ENCODE data around the gene ADCY1. TPM values are rescaled to one million over a fixed set of nuclear protein-coding genes. Genes with fewer than 3 reads are reported as not detected.

ADCY1 gene
- total and polyA plus RNA-seq, 5 donors from 2014 or later: not detected

DNA sequence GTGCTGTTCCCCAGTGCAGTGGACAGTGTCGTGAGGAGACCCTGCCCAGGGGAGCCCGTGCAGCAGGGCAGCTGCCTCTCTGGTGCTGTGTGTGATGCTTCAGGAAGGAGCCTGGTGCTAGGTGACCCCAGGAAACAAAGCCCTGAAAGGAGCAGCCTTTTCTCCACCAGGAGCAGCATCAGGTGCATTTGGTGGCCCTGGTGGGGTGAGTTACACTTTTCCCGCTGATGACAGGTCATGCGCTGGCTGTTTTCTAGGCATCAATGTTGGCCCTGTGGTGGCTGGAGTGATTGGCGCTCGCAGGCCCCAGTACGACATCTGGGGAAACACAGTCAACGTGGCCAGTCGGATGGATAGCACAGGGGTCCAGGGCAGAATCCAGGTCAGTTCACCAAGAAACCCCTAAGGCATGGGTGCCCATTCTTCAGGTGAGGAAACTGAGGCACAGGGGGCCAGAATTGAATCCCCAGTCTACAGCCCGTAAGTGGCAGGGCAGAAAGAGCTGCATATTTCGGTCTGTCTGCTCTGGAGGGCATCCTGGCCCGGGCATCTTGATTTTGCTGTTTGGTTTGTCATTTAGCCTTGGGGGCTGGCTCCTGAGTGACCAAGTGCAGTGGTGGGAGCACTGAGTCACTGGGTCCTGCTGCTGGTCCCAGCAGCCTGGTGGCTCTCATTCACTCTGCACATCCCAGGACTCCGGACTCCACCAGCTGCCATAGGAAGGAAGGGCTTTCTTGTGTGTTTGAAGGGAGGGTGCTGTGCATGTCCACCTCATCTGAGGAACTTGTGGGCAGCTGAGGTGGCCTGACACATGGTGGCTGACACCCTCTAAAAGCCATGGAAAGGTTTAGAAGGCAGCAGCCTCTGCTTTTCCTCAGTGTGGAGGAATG is 136.3 kb downstream of the ADCY1 start:
- DNase-seq: no peak
- Mint-ChIP-seq H3K9me3 (no peaks in the 10 kb centered on the region), H3K36me3 (no peaks in the 10 kb centered on the region), H3K27ac (no peak overlapping the region), H3K4me1 (no peaks in the 10 kb centered on the region), H3K4me3 (no peak overlapping the region), H3K27me3 (peaks cover 5% of the 10 kb centered on the region)
- ATAC-seq (ENCODE audit: low read depth in 2 of 2): no peak
- Histone ChIP-seq H3K27me3 (ENCODE audit: control insufficient read depth, insufficient read depth, low read length) (no peaks in the 10 kb centered on the region), H3K4me1 (ENCODE audit: control insufficient read depth, insufficient read depth, low read length, poor library complexity, severe bottlenecking) (no peaks in the 10 kb centered on the region), H3K36me3 (ENCODE audit: control insufficient read depth, insufficient read depth, low read length) (no peaks in the 10 kb centered on the region), H3K4me3 (ENCODE audit: low read depth, low read length) (no peak overlapping the region), H3K9me3 (ENCODE audit: control insufficient read depth in 2 of 2, low read length in 2 of 2) (no peaks in the 10 kb centered on the region), H3K27ac (ENCODE audit: insufficient read depth, low read length, poor library complexity, severe bottlenecking) (no peak overlapping the region)

DNA sequence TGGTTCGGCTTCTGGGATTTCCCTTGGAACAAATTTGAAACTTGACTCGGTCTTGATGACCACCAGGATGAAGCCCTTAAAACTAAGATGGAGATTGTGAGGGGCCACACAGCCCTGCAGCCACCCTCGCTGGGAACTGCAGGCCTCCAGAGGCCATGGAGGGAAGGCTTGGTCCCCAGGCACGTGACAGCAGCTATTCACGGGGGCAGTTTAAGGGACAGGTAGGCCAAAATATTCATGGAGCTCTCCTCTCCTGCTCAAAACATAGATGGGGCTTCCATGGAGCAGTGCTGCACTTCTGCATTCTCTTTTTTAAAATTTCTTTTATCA is 137.0 kb downstream of the ADCY1 start:
- H3K4me1 Mint-ChIP-seq: no peaks in the 10 kb centered on the region
- H3K27ac ChIP-seq (ENCODE audit: insufficient read depth, low read length, poor library complexity, severe bottlenecking): no peak overlapping the region

DNA sequence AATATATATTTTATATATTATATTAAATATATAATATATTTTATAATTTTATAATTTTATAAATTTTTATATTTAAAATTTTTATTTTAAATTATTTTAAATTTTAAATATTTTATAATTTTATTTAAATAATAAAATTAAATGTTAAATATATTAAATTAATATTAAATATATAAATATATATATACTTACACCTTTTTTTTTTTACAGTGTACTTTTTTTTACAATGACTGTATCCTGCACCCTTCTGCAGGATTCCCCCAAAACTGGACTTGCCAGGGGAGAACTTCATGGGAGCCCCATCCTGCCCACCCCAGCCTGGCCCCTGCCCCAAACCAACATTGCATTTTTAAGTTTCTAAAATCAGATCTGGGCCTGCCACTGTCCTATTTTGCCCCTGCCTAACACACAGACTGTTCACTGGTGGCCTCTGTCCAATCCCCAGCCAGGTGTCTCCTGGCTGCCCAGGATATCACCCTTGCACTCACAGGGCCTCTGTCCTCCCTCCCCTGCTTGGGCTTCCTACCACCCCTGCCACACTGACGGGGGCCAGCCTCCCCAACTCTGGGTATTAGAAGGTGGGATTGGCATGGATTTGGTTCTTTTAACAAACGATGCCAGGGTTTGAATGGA is 138.0 kb downstream of the ADCY1 start:
- Histone ChIP-seq H3K9me3 (ENCODE audit: control insufficient read depth in 2 of 2, low read length in 2 of 2) (no peaks in the 10 kb centered on the region), H3K27ac (ENCODE audit: insufficient read depth, low read length, poor library complexity, severe bottlenecking) (no peak overlapping the region), H3K4me3 (ENCODE audit: low read depth, low read length) (no peak overlapping the region), H3K27me3 (ENCODE audit: control insufficient read depth, insufficient read depth, low read length) (no peaks in the 10 kb centered on the region), H3K36me3 (ENCODE audit: control insufficient read depth, insufficient read depth, low read length) (no peaks in the 10 kb centered on the region), H3K4me1 (ENCODE audit: control insufficient read depth, insufficient read depth, low read length, poor library complexity, severe bottlenecking) (no peaks in the 10 kb centered on the region)
- Mint-ChIP-seq H3K4me3 (no peak overlapping the region), H3K9me3 (no peaks in the 10 kb centered on the region), H3K27me3 (peaks cover 4% of the 10 kb centered on the region), H3K36me3 (no peaks in the 10 kb centered on the region), H3K27ac (no peak overlapping the region), H3K4me1 (no peaks in the 10 kb centered on the region)
- ATAC-seq (ENCODE audit: low read depth in 2 of 2) (no peak), DNase-seq (no peak)

More for the DNA sequence above, 137.0 kb downstream of the ADCY1 start:
- Histone ChIP-seq H3K4me1 (ENCODE audit: control insufficient read depth, insufficient read depth, low read length, poor library complexity, severe bottlenecking) (no peaks in the 10 kb centered on the region), H3K9me3 (ENCODE audit: control insufficient read depth in 2 of 2, low read length in 2 of 2) (no peaks in the 10 kb centered on the region), H3K4me3 (ENCODE audit: low read depth, low read length) (no peak overlapping the region), H3K27me3 (ENCODE audit: control insufficient read depth, insufficient read depth, low read length) (no peaks in the 10 kb centered on the region), H3K36me3 (ENCODE audit: control insufficient read depth, insufficient read depth, low read length) (no peaks in the 10 kb centered on the region)
- Mint-ChIP-seq H3K27ac (no peak overlapping the region), H3K27me3 (peaks cover 5% of the 10 kb centered on the region), H3K36me3 (no peaks in the 10 kb centered on the region), H3K9me3 (no peaks in the 10 kb centered on the region), H3K4me3 (no peak overlapping the region)
- ATAC-seq (ENCODE audit: low read depth in 2 of 2) (no peak), DNase-seq (no peak)

DNA sequence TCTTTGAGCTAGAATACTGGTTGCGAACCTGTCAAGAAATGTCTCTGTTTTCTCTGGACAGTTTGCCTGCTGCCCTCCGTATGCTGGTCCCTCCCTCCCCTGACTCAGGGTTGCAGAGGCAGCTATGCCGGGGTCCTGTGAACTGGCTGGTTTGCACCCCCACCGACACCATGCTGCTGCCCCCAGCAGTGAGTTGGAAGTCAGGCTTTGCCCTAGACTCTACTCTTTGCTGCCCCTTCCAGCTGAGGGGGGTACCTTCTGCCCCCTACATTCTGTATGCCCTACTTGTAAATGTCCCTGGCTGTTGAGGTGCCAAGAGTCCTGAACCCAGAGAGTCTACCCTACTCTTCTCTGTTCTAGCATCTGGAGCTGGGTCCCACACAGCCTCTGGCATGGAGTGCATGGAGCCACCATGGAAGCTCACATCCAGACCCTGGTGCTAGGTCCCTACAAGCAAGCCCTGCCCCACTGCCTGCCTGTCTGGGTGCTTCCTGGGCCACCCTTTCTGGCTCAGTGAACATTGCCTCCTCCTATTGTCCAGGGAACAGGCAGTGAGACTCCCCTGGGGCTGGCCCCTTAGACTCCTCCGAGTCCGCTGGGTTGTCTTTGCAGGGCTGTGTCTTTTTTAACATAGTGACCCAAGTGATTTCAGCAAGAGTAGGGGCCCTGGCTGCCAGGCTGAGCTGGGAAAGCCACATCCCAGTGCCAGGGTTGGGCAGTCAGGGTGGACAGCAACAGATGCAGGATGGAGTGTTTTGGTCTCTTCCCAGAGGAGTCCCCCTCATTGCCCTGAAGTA is 138.9 kb downstream of the ADCY1 start:
- Histone ChIP-seq H3K36me3 (ENCODE audit: control insufficient read depth, insufficient read depth, low read length) (no peaks in the 10 kb centered on the region), H3K4me1 (ENCODE audit: control insufficient read depth, insufficient read depth, low read length, poor library complexity, severe bottlenecking) (no peaks in the 10 kb centered on the region), H3K9me3 (ENCODE audit: control insufficient read depth in 2 of 2, low read length in 2 of 2) (no peaks in the 10 kb centered on the region), H3K27ac (ENCODE audit: insufficient read depth, low read length, poor library complexity, severe bottlenecking) (no peak overlapping the region), H3K4me3 (ENCODE audit: low read depth, low read length) (no peak overlapping the region), H3K27me3 (ENCODE audit: control insufficient read depth, insufficient read depth, low read length) (no peaks in the 10 kb centered on the region)
- H3K27ac Mint-ChIP-seq: no peak overlapping the region
- H3K9me3 Mint-ChIP-seq: no peaks in the 10 kb centered on the region
- H3K27me3 Mint-ChIP-seq: no peaks in the 10 kb centered on the region
- DNase-seq: no peak
- H3K4me1 Mint-ChIP-seq: no peaks in the 10 kb centered on the region
- peak overlapping the region in 1 of 4 donors; percentile 47 for H3K4me3 Mint-ChIP-seq
- no peak for ATAC-seq (ENCODE audit: low read depth in 2 of 2)
- H3K36me3 Mint-ChIP-seq: no peaks in the 10 kb centered on the region

DNA sequence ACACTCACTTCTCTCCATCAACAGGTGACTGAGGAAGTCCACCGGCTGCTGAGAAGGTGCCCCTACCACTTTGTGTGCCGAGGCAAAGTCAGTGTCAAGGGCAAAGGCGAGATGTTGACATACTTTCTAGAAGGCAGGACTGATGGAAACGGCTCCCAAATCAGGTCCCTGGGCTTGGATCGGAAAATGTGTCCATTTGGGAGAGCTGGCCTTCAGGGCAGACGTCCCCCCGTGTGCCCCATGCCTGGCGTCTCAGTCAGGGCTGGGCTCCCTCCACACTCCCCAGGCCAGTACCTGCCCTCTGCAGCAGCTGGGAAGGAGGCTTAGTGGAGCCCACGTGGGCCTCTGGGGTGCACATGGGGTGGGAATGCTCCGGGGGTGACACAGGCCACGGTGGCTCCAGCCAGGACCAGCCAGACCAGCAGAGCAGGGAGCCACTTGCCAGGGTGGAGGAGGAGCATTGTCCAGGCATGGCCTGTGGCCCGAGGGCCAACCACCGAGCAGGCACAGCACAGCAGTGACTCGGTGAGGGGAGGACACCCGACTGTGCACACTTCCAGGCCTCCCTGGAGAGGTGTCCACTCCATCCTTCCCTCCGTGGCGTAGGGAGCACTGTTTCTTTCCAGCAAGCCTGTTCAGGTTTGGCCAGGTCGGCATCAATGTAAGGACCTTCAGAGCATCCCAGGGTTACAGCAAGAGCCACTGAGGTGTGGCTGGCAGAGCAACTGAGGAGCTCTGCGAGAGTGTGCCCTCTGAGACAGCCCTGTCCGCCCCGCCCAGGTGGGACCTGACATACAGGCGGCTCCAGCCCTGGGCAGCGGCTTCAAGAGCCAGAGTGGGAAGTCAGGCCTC is 139.7 kb downstream of the ADCY1 start:
- Mint-ChIP-seq H3K27me3 (no peaks in the 10 kb centered on the region), H3K27ac (no peak overlapping the region)

DNA sequence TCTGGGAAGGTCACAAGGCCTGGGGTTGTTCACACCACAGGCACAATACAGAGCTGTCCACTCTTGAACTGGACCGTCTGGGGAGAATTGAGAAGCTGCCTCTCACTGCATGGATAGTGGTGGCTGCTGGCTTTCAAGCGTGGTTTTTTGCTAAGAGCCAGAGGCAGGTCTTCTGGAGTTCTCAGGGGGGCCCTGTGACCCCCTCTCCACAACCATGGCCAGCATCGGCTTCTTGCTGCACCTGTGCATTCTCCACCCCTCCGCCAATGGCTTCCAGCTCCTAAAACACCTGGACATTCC is 140.3 kb downstream of the ADCY1 start:
- no peaks in the 10 kb centered on the region for H3K27me3 Mint-ChIP-seq
- peak overlapping the region in 1 of 3 donors; percentile 14 for H3K27ac Mint-ChIP-seq
- H3K9me3 Mint-ChIP-seq: no peaks in the 10 kb centered on the region

More for the DNA sequence above, 139.7 kb downstream of the ADCY1 start:
- ATAC-seq (ENCODE audit: low read depth in 2 of 2): no peak
- H3K36me3 ChIP-seq (ENCODE audit: control insufficient read depth, insufficient read depth, low read length): no peaks in the 10 kb centered on the region
- no peak overlapping the region for H3K4me3 ChIP-seq (ENCODE audit: low read depth, low read length)
- H3K27me3 ChIP-seq (ENCODE audit: control insufficient read depth, insufficient read depth, low read length): no peaks in the 10 kb centered on the region
- H3K4me1 ChIP-seq (ENCODE audit: control insufficient read depth, insufficient read depth, low read length, poor library complexity, severe bottlenecking): no peaks in the 10 kb centered on the region
- Mint-ChIP-seq H3K4me1 (no peaks in the 10 kb centered on the region), H3K36me3 (no peaks in the 10 kb centered on the region), H3K4me3 (no peak overlapping the region), H3K9me3 (no peaks in the 10 kb centered on the region)
- no peak overlapping the region for H3K27ac ChIP-seq (ENCODE audit: insufficient read depth, low read length, poor library complexity, severe bottlenecking)
- no peak for DNase-seq
- no peaks in the 10 kb centered on the region for H3K9me3 ChIP-seq (ENCODE audit: control insufficient read depth in 2 of 2, low read length in 2 of 2)

DNA sequence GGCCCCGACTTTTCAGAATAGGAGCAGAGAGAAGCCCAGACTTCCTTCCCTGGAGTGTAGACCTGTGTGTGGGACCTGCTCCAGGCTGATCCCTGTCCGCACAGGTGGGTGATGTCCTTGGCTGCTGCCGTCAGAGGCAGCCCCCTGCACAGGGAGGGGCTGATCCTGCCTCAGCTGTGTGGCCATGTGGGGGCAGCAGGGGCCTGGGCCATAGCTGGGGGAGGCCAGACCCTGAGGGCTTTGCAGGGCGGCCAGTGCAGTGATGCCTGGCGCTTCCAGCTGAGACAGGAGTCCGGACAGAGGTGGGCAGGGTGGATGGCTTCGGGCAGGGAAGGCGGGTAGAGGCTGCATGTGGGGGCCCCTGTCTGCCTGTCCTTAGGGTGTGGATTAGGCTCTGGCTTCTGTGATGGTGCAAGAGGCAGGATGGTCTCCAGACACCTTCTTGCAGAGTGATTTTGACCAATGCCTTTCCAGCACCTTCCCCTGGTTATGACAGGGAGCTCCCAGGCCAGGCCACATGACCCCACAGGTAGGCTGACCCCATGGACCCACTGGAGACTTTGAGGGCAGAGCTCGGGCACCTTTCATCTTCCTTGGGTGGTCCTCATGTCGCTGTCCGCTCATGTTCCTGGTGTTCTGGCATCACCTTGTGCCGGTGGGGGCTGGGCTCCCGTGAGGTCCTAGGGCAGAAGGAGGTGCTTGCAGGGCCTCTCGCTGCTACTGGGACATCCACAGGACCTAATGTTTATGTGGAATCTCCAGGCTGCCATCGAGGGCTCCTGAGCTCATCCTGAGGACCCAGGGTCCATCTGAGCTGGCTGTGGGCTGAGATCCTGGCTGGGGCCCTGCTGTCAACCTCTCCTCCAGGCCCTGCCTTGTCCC is 141.5 kb downstream of the ADCY1 start:
- Histone ChIP-seq H3K36me3 (ENCODE audit: control insufficient read depth, insufficient read depth, low read length) (no peaks in the 10 kb centered on the region), H3K4me1 (ENCODE audit: control insufficient read depth, insufficient read depth, low read length, poor library complexity, severe bottlenecking) (no peaks in the 10 kb centered on the region), H3K9me3 (ENCODE audit: control insufficient read depth in 2 of 2, low read length in 2 of 2) (no peaks in the 10 kb centered on the region), H3K27ac (ENCODE audit: insufficient read depth, low read length, poor library complexity, severe bottlenecking) (no peak overlapping the region), H3K4me3 (ENCODE audit: low read depth, low read length) (no peak overlapping the region), H3K27me3 (ENCODE audit: control insufficient read depth, insufficient read depth, low read length) (no peaks in the 10 kb centered on the region)
- Mint-ChIP-seq H3K27ac (no peak overlapping the region), H3K9me3 (no peaks in the 10 kb centered on the region), H3K36me3 (no peaks in the 10 kb centered on the region), H3K27me3 (no peaks in the 10 kb centered on the region), H3K4me1 (no peaks in the 10 kb centered on the region), H3K4me3 (no peak overlapping the region)
- no peak for DNase-seq
- no peak for ATAC-seq (ENCODE audit: low read depth in 2 of 2)

More for the DNA sequence above, 140.3 kb downstream of the ADCY1 start:
- H3K27me3 ChIP-seq (ENCODE audit: control insufficient read depth, insufficient read depth, low read length): no peaks in the 10 kb centered on the region
- no peak overlapping the region for H3K4me3 Mint-ChIP-seq
- H3K36me3 ChIP-seq (ENCODE audit: control insufficient read depth, insufficient read depth, low read length): no peaks in the 10 kb centered on the region
- no peak for ATAC-seq (ENCODE audit: low read depth in 2 of 2)
- no peaks in the 10 kb centered on the region for H3K9me3 ChIP-seq (ENCODE audit: control insufficient read depth in 2 of 2, low read length in 2 of 2)
- no peaks in the 10 kb centered on the region for H3K4me1 ChIP-seq (ENCODE audit: control insufficient read depth, insufficient read depth, low read length, poor library complexity, severe bottlenecking)
- no peaks in the 10 kb centered on the region for H3K4me1 Mint-ChIP-seq
- no peak overlapping the region for H3K27ac ChIP-seq (ENCODE audit: insufficient read depth, low read length, poor library complexity, severe bottlenecking)
- no peaks in the 10 kb centered on the region for H3K36me3 Mint-ChIP-seq
- H3K4me3 ChIP-seq (ENCODE audit: low read depth, low read length): no peak overlapping the region
- DNase-seq: no peak
